Body of pancreas (tissue), 4 donors: ENCODE results near the gene CPOX.

Experiments used
- POLR2A ChIP-seq, 3 donors: fragments of 450-650 bp; IDR thresholded peaks; one replicate each; pipeline ENCODE4 v1.6.1; 2016; ENCODE audit warnings: antibody characterized with exemption in 3 of 3, mild to moderate bottlenecking in 2 of 3
- TF ChIP-seq, protein P1 (sequence below), 7 experiments: fragments of 450-650 bp in 4 of 7; fragments of 200-600 bp in 3 of 7; sonication (generic) in 3 of 7; IDR thresholded peaks; one replicate each; pipeline ENCODE4 v1.5.1; 2016 to 2019; ENCODE audit warnings: antibody characterized with exemption in 7 of 7

DNA sequence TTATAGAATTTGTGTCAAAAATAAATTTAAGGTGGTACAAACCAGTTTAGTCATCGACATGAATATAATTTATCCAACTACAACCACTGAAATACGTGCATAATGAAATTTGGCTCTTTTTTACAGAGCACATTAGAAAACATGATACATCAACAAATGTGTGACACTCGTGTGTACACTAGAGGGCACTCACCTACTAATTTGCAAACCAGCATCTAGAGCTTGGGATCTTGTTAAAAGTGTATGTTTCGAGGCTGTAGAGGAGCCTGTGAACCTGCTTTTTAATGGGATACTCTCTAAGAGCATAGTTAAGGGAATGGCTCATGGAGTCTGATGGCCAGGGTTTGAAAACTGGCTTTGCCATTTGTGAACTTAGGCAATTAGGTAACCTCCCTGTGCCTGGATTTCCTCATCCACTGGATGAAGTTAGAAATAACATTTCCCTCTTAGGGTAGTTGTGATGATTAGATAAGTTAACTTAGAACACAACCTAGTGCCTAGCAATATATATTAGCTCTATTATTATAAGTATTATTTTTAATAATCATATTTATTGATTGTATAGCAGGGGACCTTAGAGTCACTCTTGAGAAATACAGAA is 8.8 kb upstream of the CPOX start:
- no peak for TF ChIP-seq POLR2A (IDR thresholded peaks at IDR 0.05)
- TF ChIP-seq, protein P1, sequence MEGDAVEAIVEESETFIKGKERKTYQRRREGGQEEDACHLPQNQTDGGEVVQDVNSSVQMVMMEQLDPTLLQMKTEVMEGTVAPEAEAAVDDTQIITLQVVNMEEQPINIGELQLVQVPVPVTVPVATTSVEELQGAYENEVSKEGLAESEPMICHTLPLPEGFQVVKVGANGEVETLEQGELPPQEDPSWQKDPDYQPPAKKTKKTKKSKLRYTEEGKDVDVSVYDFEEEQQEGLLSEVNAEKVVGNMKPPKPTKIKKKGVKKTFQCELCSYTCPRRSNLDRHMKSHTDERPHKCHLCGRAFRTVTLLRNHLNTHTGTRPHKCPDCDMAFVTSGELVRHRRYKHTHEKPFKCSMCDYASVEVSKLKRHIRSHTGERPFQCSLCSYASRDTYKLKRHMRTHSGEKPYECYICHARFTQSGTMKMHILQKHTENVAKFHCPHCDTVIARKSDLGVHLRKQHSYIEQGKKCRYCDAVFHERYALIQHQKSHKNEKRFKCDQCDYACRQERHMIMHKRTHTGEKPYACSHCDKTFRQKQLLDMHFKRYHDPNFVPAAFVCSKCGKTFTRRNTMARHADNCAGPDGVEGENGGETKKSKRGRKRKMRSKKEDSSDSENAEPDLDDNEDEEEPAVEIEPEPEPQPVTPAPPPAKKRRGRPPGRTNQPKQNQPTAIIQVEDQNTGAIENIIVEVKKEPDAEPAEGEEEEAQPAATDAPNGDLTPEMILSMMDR (IDR thresholded peaks at IDR 0.05), result peak; percentile 55 to 81 (median 67)
